D721Med (cell line): Measurements from ENCODE around the gene PAPPA.

Source experiments
- DNase-seq: peaks from one replicate; pipeline ENCODE4 v3.0.0; 2011; ENCODE audit warnings: low spot score; ENCODE audit not compliant: insufficient read length
- FAIRE-seq: peaks from 2 replicates; lab custom pipeline; 2011; peaks lifted over from hg19 to GRCh38; lab: Jason Lieb, UNC
- CTCF ChIP-seq: IDR thresholded peaks from 2 replicates; pipeline ENCODE4 v1.5.1; 2012; ENCODE audit warnings: mild to moderate bottlenecking, control low read depth; ENCODE audit not compliant: insufficient read depth; ENCODE audit errors: missing control alignments

PAPPA gene

GRCh38 chr9:116232424-116233159, 79.0 kb downstream of the PAPPA start:
- no peak for FAIRE-seq
- no peak for TF ChIP-seq CTCF
- no peak for DNase-seq

GRCh38 chr9:116233160-116233530, 79.6 kb downstream of the PAPPA start:
- DNase-seq (no peak), FAIRE-seq (no peak)
- TF ChIP-seq CTCF = no peak

GRCh38 chr9:116234081-116234480, 80.5 kb downstream of the PAPPA start:
- DNase-seq = no peak

GRCh38 chr9:116236979-116237378, 83.4 kb downstream of the PAPPA start:
- FAIRE-seq (no peak), DNase-seq (no peak)
- TF ChIP-seq CTCF = no peak

More at GRCh38 chr9:116234081-116234480, 80.5 kb downstream of the PAPPA start:
- FAIRE-seq = no peak
- no peak for TF ChIP-seq CTCF

- DNase-seq = no peak
- no peak for FAIRE-seq
- TF ChIP-seq CTCF = no peak
Observed at GRCh38 chr9:116237456-116237855, 83.9 kb downstream of the PAPPA start.

GRCh38 chr9:116238225-116238624, 84.6 kb downstream of the PAPPA start:
- no peak for FAIRE-seq
- no peak for DNase-seq
- TF ChIP-seq CTCF = no peak

GRCh38 chr9:116238776-116239340, 85.3 kb downstream of the PAPPA start:
- no peak for FAIRE-seq
- no peak for DNase-seq
- TF ChIP-seq CTCF = no peak
